HEK293 (cell line): ENCODE results near the gene ETV3.

Source experiments
- CTCF ChIA-PET: fragments of 350-600 bp; formaldehyde crosslinking; extraction: SDS; loops from one replicate; lab custom pipeline; 2021; ENCODE audit warnings: antibody characterized with exemption; lab: Yijun Ruan, JAX
- POLR2A ChIA-PET: fragments of 300-600 bp; formaldehyde crosslinking; extraction: SDS; loops from one replicate; lab custom pipeline; 2020; ENCODE audit warnings: antibody characterized with exemption, inconsistent platforms; lab: Yijun Ruan, JAX
- H3K27ac ChIP-seq: fragments of 200-500 bp; sonication (Bioruptor generic); 2 replicates; pipeline ENCODE4 v1.5.1; 2014; ENCODE audit warnings: low read depth, low read length, control low read depth, inconsistent platforms; ENCODE audit errors: extremely low read depth
- H3K36me3 ChIP-seq, 2 experiments: fragments of 200-500 bp in 1 of 2; sonication (Bioruptor generic) in 1 of 2; 1 replicate in 1 of 2; 2 replicates in 1 of 2; pipeline ENCODE4 v1.5.1; 2014 to 2017; ENCODE audit warnings: inconsistent platforms in 2 of 2, low read length in 2 of 2; ENCODE audit not compliant: control insufficient read depth in 2 of 2, insufficient read depth in 1 of 2
- H3K4me1 ChIP-seq: fragments of 200-500 bp; sonication (Bioruptor generic); 2 replicates; pipeline ENCODE4 v1.5.1; 2014; ENCODE audit warnings: mild to moderate bottlenecking, low read length, inconsistent platforms; ENCODE audit not compliant: control insufficient read depth, insufficient read depth
- H3K4me3 ChIP-seq: 2 replicates; pipeline ENCODE4 v1.5.1; 2011; ENCODE audit warnings: low read depth, mild to moderate bottlenecking, control low read depth, low read length, moderate library complexity
- H3K9me3 ChIP-seq: fragments of 200-500 bp; sonication (Bioruptor generic); 2 replicates; pipeline ENCODE4 v1.5.1; 2014; ENCODE audit warnings: low read depth, low read length, inconsistent platforms; ENCODE audit not compliant: control insufficient read depth, insufficient read depth
- KLF9 ChIP-seq: fragments of 450-650 bp; formaldehyde crosslinking; IDR thresholded peaks from 2 replicates; pipeline ENCODE4 v1.5.1; 2016; ENCODE audit warnings: missing biosample characterization, missing genetic modification characterization, low read depth
- SP2 ChIP-seq: fragments of 450-650 bp; formaldehyde crosslinking; IDR thresholded peaks from 2 replicates; pipeline ENCODE4 v1.5.1; 2016; ENCODE audit warnings: missing biosample characterization, missing genetic modification characterization
- ZEB2 ChIP-seq: fragments of 450-650 bp; formaldehyde crosslinking; IDR thresholded peaks from 2 replicates; pipeline ENCODE4 v1.5.1; 2016; ENCODE audit warnings: missing biosample characterization, missing genetic modification characterization
- ZIC2 ChIP-seq: fragments of 450-650 bp; formaldehyde crosslinking; IDR thresholded peaks from 2 replicates; pipeline ENCODE4 v1.5.1; 2016; ENCODE audit warnings: missing biosample characterization, missing genetic modification characterization
- ZNF202 ChIP-seq: fragments of 450-650 bp; formaldehyde crosslinking; IDR thresholded peaks from 2 replicates; pipeline ENCODE4 v1.5.1; 2016; ENCODE audit warnings: missing biosample characterization, missing genetic modification characterization, borderline replicate concordance
- ZNF302 ChIP-seq: fragments of 450-650 bp; formaldehyde crosslinking; IDR thresholded peaks from 2 replicates; pipeline ENCODE4 v1.5.1; 2016; ENCODE audit warnings: missing biosample characterization, missing genetic modification characterization, low read depth
- ZNF501 ChIP-seq: fragments of 450-650 bp; formaldehyde crosslinking; IDR thresholded peaks from 2 replicates; pipeline ENCODE4 v1.5.1; 2016; ENCODE audit warnings: missing biosample characterization, missing genetic modification characterization
- ZNF600 ChIP-seq: fragments of 450-650 bp; formaldehyde crosslinking; IDR thresholded peaks from 2 replicates; pipeline ENCODE4 v1.5.1; 2016; ENCODE audit warnings: missing biosample characterization, missing genetic modification characterization
- ZNF792 ChIP-seq: fragments of 450-650 bp; formaldehyde crosslinking; IDR thresholded peaks from 2 replicates; pipeline ENCODE4 v1.5.1; 2016; ENCODE audit warnings: missing biosample characterization, missing genetic modification characterization
- TF ChIP-seq, protein P1 (sequence below): fragments of 450-650 bp; formaldehyde crosslinking; IDR thresholded peaks from 2 replicates; pipeline ENCODE4 v1.5.1; 2016; ENCODE audit warnings: missing biosample characterization, missing genetic modification characterization
- TF ChIP-seq, protein P2 (sequence below): fragments of 450-650 bp; formaldehyde crosslinking; IDR thresholded peaks from 2 replicates; pipeline ENCODE4 v1.5.1; 2017; ENCODE audit warnings: missing biosample characterization, missing genetic modification characterization
- TF ChIP-seq, protein P3 (sequence below): fragments of 450-650 bp; formaldehyde crosslinking; conservative IDR thresholded peaks from 2 replicates; pipeline ENCODE4 v1.5.1; 2016; ENCODE audit warnings: low read depth, missing biosample characterization, missing genetic modification characterization
- TF ChIP-seq, protein P4 (sequence below): fragments of 450-650 bp; formaldehyde crosslinking; IDR thresholded peaks from 2 replicates; pipeline ENCODE4 v1.5.1; 2016; ENCODE audit warnings: missing biosample characterization, missing genetic modification characterization

ETV3 gene

DNA sequence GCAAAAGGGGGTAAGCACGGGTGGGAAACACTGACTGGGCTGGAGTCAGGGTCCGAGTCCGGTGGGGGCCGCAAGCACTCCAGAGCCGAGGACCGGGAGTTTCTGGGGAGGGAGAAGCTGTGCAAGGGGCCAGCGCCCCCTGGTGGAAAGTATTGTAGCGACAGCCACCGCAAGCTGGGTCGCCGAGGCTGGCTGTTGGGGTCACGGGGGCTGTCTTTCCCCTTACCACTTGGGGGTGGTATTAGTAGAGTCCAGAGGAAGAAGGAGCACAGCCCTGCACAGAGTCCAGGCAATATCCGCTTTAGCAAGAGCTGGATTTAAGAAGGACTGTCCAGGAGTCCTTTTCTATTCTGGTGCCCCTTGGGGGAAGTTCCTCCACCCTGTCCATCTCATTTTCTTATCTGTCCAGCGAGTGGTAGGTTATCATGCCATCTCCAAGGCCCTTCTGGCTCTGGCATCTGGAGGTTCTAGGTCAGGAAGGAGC, 17.9 kb upstream of the ETV3 start (continued):
- 0 out of 2 replicates have a peak, but pooled peaks have one; percentile 34 for TF ChIP-seq ZNF501

DNA sequence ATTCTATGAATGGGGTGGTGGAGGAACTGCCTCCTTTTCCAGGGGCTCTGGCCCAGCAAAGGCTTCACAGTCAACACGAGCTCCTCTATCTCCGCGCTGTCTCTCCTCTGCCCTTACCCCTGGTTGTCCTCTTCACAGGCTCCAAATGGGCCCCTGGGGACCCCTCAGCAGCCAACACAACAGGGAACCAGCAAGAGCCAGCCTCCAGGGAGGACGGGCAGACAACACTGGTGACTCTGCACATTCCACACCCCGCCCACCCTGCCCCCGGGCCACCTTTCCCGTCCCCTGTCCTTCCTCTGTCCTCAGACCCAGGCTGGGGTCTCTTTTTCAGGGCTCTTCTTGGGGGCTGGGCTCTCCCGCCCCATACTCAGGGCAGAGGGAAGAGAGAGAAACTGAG, 17.5 kb upstream of the ETV3 start:
- CTCF ChIA-PET, result interaction anchor here (0.7 to 8.3 kb wide), 25 partner anchors 9 to 930 kb away, joined by 3 to 288 read pairs (median 6); partner anchors contain the start of genes ETV3 and ETV3L
- no peak for TF ChIP-seq ZNF302 (tag by site-specific recombination)
- TF ChIP-seq ZIC2, result peak; percentile 46; the same call in 1 of the 2 replicates
- TF ChIP-seq ZEB2 (tag by site-specific recombination), result 0 out of 2 replicates have a peak, but pooled peaks have one; percentile 17
- H3K36me3 ChIP-seq, result no peaks in the 10 kb centered on the region
- POLR2A ChIA-PET, result interaction anchor here (0.6 to 1.3 kb wide), 3 partner anchors 16 to 1402 kb away, joined by 3 to 5 read pairs (median 4); no protein-coding TSS in a partner anchor
- peak overlapping the region; percentile 29 for H3K4me3 ChIP-seq
- H3K27ac ChIP-seq, result no peak overlapping the region
- no peaks in the 10 kb centered on the region for H3K9me3 ChIP-seq
- no peaks in the 10 kb centered on the region; the same call in 1 of the 2 replicates for H3K4me1 ChIP-seq

DNA sequence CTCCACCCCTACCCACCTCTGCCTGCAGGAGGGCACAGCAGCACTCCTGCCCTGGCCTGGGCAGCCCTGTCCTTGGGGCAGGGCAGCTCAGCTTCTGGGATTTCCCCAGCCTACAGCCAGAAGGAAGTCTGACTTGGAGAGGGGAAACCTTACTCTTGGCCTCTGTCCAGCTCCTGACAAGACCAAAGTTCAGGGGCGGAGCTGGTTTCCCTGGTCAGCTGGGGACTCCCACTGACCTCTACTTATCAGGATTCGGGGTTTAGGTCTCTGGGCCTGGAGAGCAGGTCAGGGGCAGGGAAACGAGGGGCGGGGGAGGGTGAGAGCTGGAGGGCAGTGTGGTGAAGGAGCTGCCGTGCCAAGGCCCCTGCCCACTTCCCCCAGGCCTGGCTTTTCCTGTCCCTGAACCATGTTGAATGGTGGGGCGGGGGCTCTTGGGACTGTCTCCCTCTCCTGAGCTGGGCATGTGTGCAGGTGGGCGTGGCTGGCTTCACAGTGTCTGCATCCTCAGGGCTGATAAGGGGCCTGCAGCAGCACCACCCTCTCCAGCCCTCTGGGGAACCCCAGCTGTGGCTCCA, 16.8 kb upstream of the ETV3 start:
- POLR2A ChIA-PET, result interaction anchor here (1.3 kb wide), 1 partner anchor 15 kb away, joined by 3 read pairs; no protein-coding TSS in a partner anchor
- TF ChIP-seq, protein P1, sequence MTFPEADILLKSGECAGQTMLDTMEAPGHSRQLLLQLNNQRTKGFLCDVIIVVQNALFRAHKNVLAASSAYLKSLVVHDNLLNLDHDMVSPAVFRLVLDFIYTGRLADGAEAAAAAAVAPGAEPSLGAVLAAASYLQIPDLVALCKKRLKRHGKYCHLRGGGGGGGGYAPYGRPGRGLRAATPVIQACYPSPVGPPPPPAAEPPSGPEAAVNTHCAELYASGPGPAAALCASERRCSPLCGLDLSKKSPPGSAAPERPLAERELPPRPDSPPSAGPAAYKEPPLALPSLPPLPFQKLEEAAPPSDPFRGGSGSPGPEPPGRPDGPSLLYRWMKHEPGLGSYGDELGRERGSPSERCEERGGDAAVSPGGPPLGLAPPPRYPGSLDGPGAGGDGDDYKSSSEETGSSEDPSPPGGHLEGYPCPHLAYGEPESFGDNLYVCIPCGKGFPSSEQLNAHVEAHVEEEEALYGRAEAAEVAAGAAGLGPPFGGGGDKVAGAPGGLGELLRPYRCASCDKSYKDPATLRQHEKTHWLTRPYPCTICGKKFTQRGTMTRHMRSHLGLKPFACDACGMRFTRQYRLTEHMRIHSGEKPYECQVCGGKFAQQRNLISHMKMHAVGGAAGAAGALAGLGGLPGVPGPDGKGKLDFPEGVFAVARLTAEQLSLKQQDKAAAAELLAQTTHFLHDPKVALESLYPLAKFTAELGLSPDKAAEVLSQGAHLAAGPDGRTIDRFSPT (tag by site-specific recombination), result no peak
- TF ChIP-seq, protein P2, sequence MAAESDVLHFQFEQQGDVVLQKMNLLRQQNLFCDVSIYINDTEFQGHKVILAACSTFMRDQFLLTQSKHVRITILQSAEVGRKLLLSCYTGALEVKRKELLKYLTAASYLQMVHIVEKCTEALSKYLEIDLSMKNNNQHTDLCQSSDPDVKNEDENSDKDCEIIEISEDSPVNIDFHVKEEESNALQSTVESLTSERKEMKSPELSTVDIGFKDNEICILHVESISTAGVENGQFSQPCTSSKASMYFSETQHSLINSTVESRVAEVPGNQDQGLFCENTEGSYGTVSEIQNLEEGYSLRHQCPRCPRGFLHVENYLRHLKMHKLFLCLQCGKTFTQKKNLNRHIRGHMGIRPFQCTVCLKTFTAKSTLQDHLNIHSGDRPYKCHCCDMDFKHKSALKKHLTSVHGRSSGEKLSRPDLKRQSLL (tag by site-specific recombination), result no peak
- TF ChIP-seq SP2 (tag by site-specific recombination) (no peak), ZNF600 (tag by site-specific recombination) (no peak), KLF9 (tag by site-specific recombination) (peak; percentile 51; the same call in 1 of the 2 replicates), ZNF202 (tag by site-specific recombination) (no peak), ZNF792 (no peak)
- TF ChIP-seq, protein P3, sequence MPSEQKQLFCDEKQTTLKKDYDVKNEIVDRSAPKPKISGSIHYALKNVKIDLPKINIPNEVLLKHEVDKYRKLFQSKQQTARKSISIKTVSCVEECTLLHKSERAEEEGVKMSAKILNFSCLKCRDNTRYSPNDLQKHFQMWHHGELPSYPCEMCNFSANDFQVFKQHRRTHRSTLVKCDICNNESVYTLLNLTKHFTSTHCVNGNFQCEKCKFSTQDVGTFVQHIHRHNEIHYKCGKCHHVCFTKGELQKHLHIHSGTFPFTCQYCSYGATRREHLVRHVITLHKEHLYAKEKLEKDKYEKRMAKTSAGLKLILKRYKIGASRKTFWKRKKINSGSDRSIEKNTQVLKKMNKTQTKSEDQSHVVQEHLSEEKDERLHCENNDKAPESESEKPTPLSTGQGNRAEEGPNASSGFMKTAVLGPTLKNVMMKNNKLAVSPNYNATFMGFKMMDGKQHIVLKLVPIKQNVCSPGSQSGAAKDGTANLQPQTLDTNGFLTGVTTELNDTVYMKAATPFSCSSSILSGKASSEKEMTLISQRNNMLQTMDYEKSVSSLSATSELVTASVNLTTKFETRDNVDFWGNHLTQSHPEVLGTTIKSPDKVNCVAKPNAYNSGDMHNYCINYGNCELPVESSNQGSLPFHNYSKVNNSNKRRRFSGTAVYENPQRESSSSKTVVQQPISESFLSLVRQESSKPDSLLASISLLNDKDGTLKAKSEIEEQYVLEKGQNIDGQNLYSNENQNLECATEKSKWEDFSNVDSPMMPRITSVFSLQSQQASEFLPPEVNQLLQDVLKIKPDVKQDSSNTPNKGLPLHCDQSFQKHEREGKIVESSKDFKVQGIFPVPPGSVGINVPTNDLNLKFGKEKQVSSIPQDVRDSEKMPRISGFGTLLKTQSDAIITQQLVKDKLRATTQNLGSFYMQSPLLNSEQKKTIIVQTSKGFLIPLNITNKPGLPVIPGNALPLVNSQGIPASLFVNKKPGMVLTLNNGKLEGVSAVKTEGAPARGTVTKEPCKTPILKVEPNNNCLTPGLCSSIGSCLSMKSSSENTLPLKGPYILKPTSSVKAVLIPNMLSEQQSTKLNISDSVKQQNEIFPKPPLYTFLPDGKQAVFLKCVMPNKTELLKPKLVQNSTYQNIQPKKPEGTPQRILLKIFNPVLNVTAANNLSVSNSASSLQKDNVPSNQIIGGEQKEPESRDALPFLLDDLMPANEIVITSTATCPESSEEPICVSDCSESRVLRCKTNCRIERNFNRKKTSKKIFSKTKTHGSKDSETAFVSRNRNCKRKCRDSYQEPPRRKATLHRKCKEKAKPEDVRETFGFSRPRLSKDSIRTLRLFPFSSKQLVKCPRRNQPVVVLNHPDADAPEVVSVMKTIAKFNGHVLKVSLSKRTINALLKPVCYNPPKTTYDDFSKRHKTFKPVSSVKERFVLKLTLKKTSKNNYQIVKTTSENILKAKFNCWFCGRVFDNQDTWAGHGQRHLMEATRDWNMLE (tag by site-specific recombination), result no peak
- TF ChIP-seq, protein P4, sequence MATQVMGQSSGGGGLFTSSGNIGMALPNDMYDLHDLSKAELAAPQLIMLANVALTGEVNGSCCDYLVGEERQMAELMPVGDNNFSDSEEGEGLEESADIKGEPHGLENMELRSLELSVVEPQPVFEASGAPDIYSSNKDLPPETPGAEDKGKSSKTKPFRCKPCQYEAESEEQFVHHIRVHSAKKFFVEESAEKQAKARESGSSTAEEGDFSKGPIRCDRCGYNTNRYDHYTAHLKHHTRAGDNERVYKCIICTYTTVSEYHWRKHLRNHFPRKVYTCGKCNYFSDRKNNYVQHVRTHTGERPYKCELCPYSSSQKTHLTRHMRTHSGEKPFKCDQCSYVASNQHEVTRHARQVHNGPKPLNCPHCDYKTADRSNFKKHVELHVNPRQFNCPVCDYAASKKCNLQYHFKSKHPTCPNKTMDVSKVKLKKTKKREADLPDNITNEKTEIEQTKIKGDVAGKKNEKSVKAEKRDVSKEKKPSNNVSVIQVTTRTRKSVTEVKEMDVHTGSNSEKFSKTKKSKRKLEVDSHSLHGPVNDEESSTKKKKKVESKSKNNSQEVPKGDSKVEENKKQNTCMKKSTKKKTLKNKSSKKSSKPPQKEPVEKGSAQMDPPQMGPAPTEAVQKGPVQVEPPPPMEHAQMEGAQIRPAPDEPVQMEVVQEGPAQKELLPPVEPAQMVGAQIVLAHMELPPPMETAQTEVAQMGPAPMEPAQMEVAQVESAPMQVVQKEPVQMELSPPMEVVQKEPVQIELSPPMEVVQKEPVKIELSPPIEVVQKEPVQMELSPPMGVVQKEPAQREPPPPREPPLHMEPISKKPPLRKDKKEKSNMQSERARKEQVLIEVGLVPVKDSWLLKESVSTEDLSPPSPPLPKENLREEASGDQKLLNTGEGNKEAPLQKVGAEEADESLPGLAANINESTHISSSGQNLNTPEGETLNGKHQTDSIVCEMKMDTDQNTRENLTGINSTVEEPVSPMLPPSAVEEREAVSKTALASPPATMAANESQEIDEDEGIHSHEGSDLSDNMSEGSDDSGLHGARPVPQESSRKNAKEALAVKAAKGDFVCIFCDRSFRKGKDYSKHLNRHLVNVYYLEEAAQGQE (tag by site-specific recombination), result 0 out of 2 replicates have a peak, but pooled peaks have one; percentile 14
- Histone ChIP-seq H3K27ac (no peak overlapping the region), H3K4me1 (no peaks in the 10 kb centered on the region; the same call in 1 of the 2 replicates), H3K9me3 (no peaks in the 10 kb centered on the region), H3K36me3 (no peaks in the 10 kb centered on the region), H3K4me3 (no peak overlapping the region)
- CTCF ChIA-PET, result interaction anchor here (0.6 to 8.3 kb wide), 20 partner anchors 8 to 931 kb away, joined by 3 to 288 read pairs (median 6); partner anchors contain the start of genes ETV3 and ETV3L
